ENCODE results near the gene CNTN4. TPM values are rescaled to one million over a fixed set of nuclear protein-coding genes. Genes with fewer than 3 reads are reported as not detected.
A peak's percentile ranks its signal among the peaks of the same experiment; 100 is the strongest.

CNTN4 gene
- total RNA-seq, 2 donors from 2014 or later = 9.1 to 16.8 TPM

DNA sequence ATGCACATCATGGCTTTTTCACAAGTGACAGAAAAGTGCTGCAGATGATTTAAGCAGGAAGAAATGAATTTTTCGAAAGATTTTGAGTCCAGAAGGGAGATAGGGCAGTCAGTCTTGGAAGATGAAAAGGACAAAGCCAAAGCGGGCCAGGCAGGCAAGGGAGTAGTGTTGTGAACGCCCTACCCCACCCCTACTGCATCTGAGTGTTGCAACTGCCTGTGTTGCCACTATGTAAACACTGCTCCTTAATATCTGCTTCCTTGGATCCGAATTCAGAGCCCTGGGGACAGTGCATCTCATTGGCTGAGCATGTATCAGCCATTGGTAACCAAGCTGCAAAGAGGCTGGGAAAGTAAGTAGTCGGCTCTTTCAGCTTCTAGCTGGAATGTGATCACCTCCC lies 39.0 kb downstream of the CNTN4 start:
- intact Hi-C loops (cut with DNase I, micrococcal nuclease) = no loop called here
- ATAC-seq (peak; percentile 75), DNase-seq (peak; percentile 36 to 41)

DNA sequence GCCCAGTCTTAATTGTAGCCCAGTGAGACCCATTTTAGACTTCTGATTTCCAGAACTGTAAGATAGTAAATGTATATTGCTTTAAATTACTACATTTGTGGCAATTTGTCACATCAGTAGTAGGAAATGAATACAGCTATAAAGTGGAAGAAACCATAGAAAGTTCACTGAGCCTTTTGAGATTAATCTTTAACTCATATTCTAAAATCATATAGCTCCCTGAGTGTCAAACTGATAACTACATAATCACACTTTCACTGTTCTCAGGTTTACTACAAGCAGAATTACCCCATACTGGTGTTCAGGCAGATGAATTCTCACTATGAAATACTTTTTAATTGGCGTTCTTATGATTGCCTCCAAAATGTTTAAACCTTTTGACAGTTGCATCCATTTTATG lies 42.8 kb downstream of the CNTN4 start:
- ATAC-seq (peak; percentile 89), DNase-seq (no peak)
- intact Hi-C loops (cut with DNase I, micrococcal nuclease) = no loop called here

DNA sequence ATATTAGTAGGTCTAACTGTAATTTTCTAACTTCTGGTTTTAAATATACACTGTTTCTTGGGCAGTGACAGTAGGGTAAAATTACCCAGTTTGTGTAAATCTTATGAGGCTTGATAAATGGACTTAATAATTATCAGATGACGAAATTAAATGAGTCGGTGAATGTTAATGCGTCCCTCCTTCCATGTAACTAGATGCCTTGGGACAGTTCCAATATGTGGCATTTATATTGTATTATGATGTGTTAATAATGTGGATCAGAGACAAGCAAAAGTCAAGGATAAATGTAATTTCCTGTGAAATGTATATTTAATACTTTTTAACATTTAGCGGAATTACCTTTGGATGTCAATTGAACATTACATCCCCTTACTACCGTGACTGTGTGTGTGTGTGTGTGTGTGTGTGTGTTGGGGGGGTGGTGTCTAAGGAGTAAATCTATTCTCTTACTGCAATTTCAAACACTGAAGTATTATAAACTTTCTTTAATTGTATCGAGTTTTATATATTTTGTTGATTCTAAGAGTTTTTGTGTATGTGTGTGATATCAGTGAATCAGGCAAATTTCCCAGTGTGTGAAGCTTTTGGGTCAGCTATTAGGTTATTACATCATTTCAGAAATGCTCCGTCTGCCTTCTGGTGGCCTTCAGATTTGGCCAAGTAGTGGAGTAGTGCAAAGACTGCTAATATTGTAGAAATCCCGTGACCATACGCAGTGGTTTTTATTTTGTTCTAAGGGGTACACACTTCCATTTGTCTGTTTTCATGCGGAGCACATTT lies 50.1 kb downstream of the CNTN4 start:
- ATAC-seq = no peak
- no peak for DNase-seq
- intact Hi-C loops (cut with DNase I, micrococcal nuclease) = no loop called here

DNA sequence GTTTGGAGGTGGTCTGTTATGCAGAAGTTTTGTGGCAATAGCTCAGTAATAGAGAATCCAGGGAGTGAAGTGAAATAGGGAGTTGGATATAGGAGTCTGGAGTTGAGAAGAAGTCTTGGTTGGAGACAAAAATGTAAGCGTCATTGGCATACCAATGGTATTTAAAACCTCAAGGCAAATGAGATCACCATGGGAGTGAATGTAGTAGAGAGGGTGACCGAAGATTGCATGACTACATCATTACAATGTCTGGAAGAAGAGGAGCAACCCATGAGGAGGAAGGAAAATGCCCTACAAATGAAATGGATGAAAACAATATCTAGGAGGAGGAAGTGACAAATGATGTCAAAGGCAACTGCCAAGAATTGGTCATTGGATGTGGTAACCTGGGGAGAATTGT lies 54.4 kb downstream of the CNTN4 start:
- ATAC-seq (no peak), DNase-seq (no peak)
- intact Hi-C loops (cut with DNase I, micrococcal nuclease) = no loop called here

DNA sequence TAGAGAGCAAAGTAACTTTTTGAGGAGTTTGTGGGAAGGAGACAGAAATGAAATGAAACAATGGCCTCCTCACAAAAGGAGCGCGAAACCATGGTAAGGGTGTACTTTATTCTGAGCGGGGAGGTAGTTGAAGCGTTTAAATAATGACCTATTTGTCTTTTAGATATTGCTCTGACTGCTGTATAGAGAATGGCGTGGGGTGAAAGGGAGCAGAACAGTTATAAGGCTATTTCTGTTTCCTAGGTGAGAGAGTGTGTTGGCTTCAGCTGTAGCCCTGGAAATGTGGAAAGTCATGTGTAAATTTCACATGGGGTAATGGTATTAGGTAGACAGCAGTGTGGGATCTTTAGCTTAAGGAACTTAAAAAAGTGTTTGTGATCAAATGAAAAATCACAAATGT lies 54.9 kb downstream of the CNTN4 start:
- DNase-seq (no peak), ATAC-seq (no peak)
- intact Hi-C loops (cut with DNase I, micrococcal nuclease) = no loop called here

DNA sequence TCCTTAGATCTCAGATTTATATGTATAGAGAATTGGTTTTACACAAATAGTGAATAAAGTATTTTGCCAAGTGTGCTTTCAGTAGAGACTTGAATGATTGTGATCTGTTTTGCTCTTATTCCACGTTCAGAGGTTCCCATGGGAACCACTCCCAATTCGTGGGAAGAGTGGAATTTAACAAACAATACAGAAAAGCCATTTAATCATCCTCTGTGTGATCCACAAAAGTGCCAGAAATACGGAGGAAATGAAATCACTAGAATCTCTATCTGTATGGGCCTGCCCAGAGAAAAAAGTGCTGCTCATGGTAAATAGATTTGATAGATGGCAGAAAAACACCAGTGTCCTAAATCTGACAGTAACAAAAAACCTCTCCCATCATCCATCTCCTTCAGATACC lies 56.0 kb downstream of the CNTN4 start:
- ATAC-seq (no peak), DNase-seq (no peak)
- intact Hi-C loops (cut with DNase I, micrococcal nuclease) = no loop called here

DNA sequence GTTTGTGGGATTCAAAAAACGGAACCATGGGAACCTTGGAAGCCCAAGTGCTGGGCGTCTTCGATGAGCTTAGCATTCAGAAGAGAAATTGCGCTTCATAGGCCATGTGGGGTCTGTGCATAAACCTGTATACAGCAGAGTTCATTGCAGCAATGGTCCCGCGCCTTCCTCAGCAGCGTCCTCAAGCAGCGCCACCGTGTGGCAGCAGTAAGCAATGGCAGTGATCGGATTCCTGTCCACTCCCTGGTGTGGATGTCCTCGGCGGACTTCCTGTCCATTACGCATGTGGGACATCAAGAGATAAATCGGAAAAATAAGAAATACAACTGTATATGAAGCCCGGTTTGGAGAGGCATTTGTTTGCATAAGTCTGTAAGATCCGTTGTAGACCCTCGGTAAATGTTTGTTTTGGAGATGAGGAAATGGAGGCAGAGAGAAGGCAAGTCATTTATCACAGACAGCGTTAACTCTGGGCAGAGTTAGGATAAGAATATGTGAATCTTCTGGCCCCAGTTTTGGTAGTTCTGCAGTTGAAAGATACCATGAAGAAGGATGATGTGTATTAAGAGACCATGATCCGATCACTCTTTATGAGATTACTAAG lies 57.7 kb downstream of the CNTN4 start:
- intact Hi-C loops (cut with DNase I, micrococcal nuclease) = no loop called here
- DNase-seq (peak in 1 of 2 donors; percentile 19), ATAC-seq (peak; percentile 75)

DNA sequence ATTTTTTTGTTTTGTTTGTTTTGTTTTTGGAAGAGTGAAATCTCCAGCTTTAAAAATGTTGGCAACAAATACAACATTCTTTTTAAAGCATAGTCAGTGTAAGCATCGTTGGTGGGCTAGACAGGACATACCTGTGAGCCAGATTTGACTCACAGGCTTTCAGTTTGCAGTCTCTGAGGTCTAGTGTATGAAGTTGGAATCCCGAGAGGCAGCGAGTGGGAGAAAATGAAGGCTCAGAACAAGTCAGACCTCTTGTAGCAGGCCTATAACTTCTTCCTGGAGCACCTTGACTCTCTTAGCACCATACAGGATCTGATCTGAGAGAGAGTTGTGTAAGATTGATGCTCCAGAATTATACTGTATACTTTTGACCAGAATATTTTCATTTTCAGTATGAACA lies 60.2 kb downstream of the CNTN4 start:
- ATAC-seq (no peak), DNase-seq (no peak)
- intact Hi-C loops (cut with DNase I, micrococcal nuclease) = no loop called here

DNA sequence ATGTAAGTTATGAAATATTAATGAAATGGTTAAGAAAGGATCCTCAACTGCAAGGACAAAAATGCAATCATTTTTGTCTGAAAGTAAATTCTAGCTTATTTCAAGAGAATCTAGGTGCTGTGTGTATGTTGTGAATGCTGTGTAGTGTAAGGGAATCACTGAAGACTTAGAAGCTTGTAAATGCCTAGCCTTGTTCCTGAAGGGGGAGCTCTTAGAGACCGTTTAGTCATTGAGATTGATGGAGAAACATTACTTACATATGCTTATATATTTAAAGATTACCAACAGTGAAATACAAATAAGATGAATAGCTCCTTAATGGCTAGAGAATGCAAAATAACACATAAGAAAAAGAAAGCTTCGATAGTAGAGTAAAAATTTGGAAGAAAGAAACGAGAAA lies 67.9 kb downstream of the CNTN4 start:
- DNase-seq (no peak), ATAC-seq (peak; percentile 46)
- intact Hi-C loops (cut with DNase I, micrococcal nuclease) = no loop called here

DNA sequence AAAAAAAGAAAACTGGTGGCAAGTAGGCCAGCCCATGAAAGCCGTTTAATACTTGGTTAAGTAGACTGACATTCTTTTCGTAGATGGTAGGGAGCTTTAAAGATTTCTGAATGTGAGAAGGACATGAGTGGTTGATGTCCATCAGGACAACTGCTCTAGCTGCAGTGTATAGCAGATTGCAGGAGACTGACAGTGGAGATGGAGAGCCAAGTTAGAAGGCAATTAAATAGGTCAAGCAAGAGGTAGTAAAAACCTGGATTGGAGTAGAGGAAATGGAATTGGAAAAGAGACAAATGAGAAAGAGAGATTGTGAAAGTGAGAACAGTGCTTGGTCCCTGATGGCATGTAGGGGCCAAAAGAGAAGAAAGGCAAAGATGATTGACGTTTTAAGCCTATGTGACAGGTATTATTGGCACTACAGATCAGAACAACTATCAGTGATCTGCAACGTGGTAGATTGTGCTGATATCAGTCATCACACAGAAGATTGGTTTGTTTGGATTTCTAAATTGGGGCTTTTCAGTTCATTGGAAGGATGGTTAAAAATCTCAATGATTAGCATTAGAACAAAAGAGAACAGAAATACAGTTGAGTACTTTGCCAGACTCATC lies 74.0 kb downstream of the CNTN4 start:
- no peak for ATAC-seq
- intact Hi-C loops (cut with DNase I, micrococcal nuclease) = no loop called here
- DNase-seq = no peak

DNA sequence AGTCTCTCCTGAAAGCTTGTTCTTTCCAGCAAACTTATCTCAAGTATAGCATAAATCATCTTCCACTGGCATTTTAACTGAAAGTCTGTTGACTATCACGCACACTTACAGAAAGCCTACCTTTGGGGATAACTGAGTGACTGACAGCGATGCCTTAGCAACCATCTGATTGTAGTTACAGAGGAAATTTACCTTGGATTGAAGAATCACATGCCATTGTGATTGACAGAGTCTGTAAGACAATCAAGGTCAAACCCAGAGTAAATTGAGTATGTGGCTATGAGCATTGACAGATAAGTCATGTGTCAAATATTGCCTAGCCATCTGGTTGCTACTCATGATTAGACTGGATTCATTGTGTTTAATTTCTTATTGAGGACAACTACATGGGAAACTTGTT lies 82.0 kb downstream of the CNTN4 start:
- intact Hi-C loops (cut with DNase I, micrococcal nuclease) = no loop called here
- ATAC-seq = no peak

DNA sequence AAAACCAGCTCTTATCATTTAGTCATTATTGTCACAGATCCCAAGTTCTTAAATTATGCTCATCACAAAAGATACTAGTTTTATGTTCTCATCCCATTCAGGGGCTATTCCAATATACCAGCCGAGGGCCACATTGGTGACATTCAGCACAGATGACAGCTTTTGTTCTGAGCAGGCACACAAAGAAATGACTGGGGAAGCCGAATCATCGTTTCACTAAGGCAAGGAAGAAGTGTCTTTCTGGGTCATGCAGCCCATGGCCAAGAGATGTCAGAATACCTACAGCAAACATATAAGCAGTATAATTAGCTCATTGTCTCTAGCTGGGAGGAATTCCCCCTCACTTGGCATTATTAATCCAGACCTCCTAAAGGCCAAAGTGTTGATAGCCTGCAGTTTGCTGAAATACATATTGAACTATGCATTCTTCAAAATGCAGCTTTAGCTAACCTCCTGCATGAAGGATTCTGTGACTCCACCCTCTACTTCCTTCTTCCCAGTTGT lies 100.2 kb downstream of the CNTN4 start:
- intact Hi-C loops (cut with DNase I, micrococcal nuclease) = no loop called here

More for the DNA sequence above, 82.0 kb downstream of the CNTN4 start:
- no peak for DNase-seq

DNA sequence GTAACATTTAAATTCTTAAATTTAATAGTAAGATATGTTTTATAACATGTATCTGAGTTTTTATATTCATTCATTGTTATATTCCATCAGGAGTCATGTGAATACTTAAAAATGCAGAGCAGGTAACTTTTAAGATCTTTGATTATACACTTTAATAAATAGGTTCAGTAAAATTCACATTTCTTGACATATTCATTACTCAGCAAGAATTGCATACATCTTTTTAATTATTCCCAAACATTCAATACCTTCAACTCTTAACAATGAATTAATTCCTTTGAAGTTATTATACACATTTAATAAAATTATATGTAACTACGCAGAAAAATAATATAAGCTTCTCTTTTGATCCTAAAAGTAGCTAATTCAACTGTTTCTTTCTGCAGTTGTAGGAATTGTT lies 105.4 kb downstream of the CNTN4 start:
- ATAC-seq = no peak
- no peak for DNase-seq
- intact Hi-C loops (cut with DNase I, micrococcal nuclease) = no loop called here

More for the DNA sequence above, 100.2 kb downstream of the CNTN4 start:
- ATAC-seq (no peak), DNase-seq (no peak)

DNA sequence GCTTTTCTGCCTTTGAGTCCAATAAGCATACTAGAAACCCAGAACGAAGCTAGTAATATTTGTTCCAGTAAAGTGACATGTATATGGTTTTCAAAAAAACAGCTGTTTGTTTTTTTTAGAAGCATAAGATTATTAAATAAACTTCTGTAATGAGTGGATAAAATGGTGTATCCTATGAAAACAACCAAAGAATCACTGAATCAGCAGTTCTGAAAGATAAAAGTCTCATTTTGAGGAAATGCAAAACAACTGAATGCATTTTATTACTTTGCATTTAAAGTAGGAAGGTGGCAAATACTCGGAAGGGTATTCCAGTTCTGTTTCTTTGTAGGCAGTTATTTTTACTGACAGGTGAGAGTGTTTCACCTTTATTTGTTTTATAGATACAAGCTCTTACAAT lies 107.0 kb downstream of the CNTN4 start:
- ATAC-seq (no peak), DNase-seq (no peak)
- intact Hi-C loops (cut with DNase I, micrococcal nuclease) = no loop called here

DNA sequence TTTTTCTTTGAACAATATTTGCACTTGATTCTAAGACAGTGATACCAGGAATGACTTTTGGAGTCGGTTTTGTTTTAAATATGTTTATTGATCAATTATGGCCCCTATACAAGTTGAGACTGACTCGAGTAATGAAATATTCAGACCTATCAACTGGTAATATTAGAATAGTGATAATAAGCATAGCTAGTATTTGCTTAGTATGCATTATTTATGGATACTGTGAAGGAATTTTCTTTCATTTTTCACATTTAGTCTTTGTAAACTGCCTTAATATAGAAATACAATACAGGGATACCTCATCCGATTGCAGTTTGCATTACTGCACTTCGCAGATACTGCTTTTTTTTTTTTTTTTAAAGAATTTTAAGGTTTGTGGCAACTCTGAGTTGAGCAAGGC lies 107.9 kb downstream of the CNTN4 start:
- intact Hi-C loops (cut with DNase I, micrococcal nuclease) = no loop called here
- DNase-seq (no peak), ATAC-seq (no peak)

DNA sequence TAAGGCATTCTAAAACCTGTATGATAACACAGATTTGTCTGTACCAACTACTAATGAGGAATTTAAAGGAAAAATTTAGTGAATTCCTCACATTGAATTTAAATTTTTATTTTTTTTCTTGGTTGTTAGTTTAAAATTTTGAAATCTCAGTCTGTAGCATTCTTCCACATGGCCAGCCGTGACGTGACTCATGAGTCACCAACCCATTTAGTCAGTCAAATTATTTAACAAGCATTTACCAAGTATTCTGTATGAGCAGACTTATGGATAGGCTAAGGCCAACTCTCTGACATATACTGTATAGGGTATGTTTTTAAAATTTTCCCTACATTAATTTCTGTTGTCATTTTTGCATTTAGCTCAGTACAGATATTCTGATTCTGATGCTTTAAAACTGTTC lies 112.9 kb downstream of the CNTN4 start:
- intact Hi-C loops (cut with DNase I, micrococcal nuclease) = no loop called here
- ATAC-seq = no peak

DNA sequence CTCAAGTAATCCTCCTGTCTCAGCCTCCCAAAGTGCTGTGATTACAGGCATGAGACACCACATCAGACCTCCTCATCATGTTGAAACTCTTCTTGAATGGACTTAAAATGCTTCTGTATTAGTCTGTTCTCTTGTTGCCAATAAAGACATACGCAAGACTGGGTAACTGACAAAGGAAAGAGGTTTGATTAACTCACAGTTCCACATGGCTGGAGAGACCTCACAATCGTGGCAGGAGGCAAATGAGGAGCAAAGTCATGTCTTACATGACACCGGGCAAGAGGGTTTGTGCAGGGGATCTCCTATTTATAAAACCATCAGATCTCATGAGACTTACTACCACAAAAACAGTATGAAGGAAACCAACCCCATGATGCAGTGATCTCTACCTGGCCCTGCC lies 113.5 kb downstream of the CNTN4 start:
- ATAC-seq (no peak), DNase-seq (no peak)
- intact Hi-C loops (cut with DNase I, micrococcal nuclease) = no loop called here

More for the DNA sequence above, 112.9 kb downstream of the CNTN4 start:
- DNase-seq = no peak

DNA sequence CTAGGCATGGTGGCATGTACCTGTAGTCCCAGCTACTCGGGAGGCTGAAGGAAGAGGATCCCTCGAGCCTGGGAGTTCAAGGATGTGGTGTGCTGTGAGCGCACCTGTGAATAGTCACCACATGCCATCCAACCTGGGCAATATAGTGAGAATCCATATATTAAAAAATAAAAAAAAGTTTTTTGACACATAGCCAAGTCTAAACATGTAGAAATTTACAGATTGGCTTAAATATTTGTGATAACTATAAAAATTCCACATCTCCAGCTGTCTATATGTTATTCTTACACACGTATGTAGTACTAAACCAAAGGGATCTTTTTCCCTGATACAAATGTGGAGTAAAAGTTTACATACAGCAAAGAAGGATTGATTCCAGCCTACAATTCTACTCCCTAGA lies 119.7 kb downstream of the CNTN4 start:
- ATAC-seq (no peak), DNase-seq (no peak)
- intact Hi-C loops (cut with DNase I, micrococcal nuclease) = no loop called here

DNA sequence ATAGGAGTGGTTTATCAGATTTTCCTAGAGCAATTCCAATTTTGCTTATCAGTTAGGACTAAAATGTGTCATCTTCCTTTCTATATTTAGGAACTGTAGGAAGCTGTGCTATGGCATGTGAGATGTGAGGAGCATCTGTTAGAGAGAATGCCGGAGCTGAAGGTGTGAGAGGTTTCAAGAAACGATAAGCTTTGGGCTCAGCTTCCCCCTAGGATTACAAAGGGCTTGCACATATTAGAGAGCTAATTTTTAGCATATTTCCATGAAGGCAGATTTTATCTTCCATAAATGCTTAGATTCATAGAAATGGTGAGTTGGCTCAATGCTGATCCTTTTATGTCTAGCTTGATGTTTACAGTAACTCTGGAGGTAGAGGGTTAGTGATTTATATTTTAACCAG lies 120.2 kb downstream of the CNTN4 start:
- DNase-seq (no peak), ATAC-seq (no peak)
- intact Hi-C loops (cut with DNase I, micrococcal nuclease) = no loop called here

DNA sequence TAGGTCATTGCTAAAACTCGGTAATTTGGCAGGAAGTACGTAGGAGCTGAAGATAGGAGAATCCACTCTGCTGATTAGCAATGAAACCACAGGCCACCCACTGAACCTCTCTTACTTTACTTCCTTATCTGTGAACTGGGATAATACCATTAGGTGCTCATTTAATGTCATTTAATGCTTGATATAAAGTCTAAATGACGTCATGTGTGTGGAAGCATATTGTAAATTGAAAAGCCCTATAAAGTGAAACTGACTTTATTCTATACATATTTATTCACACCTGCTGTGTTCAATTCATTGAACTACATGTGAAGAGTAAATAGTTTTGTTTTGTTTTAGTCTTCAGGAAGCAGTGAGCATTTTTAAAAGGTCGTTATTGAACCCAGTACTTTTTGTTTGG lies 137.5 kb downstream of the CNTN4 start:
- DNase-seq (no peak), ATAC-seq (no peak)
- intact Hi-C loops (cut with DNase I, micrococcal nuclease) = no loop called here
